Body of pancreas (tissue), 4 donors: ENCODE data around the gene POGZ. TPM values are rescaled to one million over a fixed set of nuclear protein-coding genes. Genes with fewer than 3 reads are reported as not detected.

ENCODE experiments used
- ATAC-seq: fragments of 150-250 bp; one replicate; pipeline ENCODE4 v1.9.1; 2016
- DNase-seq, 4 donors: peaks; one replicate each; pipeline ENCODE4 v3.0.0-alpha.2; 2019
- H3K27ac ChIP-seq, 4 donors: fragments of 200-600 bp; sonication (generic); 1 replicate in 3 of 4; 2 replicates in 1 of 4; pipeline versions ENCODE4 v1.5.1 to v1.6.1; 2016 to 2019; ENCODE audit warnings: mild to moderate bottlenecking in 1 of 4, mixed read lengths in 1 of 4, moderate library complexity in 1 of 4
- H3K27me3 ChIP-seq, 2 donors: fragments of 200-600 bp; sonication (generic); one replicate each; pipeline ENCODE4 v1.6.0; 2016; ENCODE audit warnings: mild to moderate bottlenecking in 1 of 2
- H3K36me3 ChIP-seq, 2 donors: fragments of 200-600 bp; sonication (generic); replicated peaks in 1 of 2; 2 replicates each; pipeline ENCODE4 v1.5.1; 2016; ENCODE audit warnings: low read depth in 2 of 2; ENCODE audit not compliant: insufficient read depth in 1 of 2
- H3K4me1 ChIP-seq: fragments of 200-600 bp; sonication (generic); one replicate; pipeline ENCODE4 v1.6.0; 2016
- H3K4me3 ChIP-seq, 2 donors: fragments of 200-600 bp; sonication (generic); 1 replicate in 1 of 2; 2 replicates in 1 of 2; pipeline ENCODE4 v1.5.1; 2016 to 2019
- H3K9me3 ChIP-seq, 3 donors: fragments of 200-600 bp; sonication (generic); 1 replicate in 2 of 3; 2 replicates in 1 of 3; pipeline ENCODE4 v1.5.1; 2016
- CTCF ChIP-seq, 7 experiments: fragments of 450-650 bp in 4 of 7; fragments of 200-600 bp in 3 of 7; sonication (generic) in 3 of 7; IDR thresholded peaks; one replicate each; pipeline ENCODE4 v1.5.1; 2016 to 2019; ENCODE audit warnings: antibody characterized with exemption in 7 of 7
- POLR2A ChIP-seq, 3 donors: fragments of 450-650 bp; IDR thresholded peaks; one replicate each; pipeline ENCODE4 v1.6.1; 2016; ENCODE audit warnings: antibody characterized with exemption in 3 of 3, mild to moderate bottlenecking in 2 of 3
- WGBS, 2 donors: methylation state at CpG; one replicate each; pipeline ENCODE4 v1.1.5; 2017; 5-methylcytosine and 5-hydroxymethylcytosine counted together
- intact Hi-C: fragments of 100-400 bp; cut with DNase I; formaldehyde crosslinking; loops from one replicate; pipeline ENCODE4 v1.15.1; 2023
- total RNA-seq, 2 donors: library from RNA; depleted of rRNA; stranded (reverse); fragments of >200 nt; gene quantifications; one replicate each; pipeline ENCODE4 v1.1.0, GENCODE V29; 2016

POGZ gene
- total RNA-seq, 2 donors from 2014 or later: 29.8 to 76.8 TPM

GRCh38 chr1:151499365-151499764 is 40.1 kb upstream of the POGZ start:
- H3K4me1 ChIP-seq: peaks cover 23% of the 10 kb centered on the region

GRCh38 chr1:151495316-151495715 is 36.0 kb upstream of the POGZ start:
- Histone ChIP-seq H3K4me1 (no peaks in the 10 kb centered on the region), H3K27me3 (no peaks in the 10 kb centered on the region), H3K9me3 (no peaks in the 10 kb centered on the region), H3K4me3 (no peak overlapping the region), H3K36me3 (no peaks in the 10 kb centered on the region), H3K27ac (peak overlapping the region in 3 of 4 donors; percentile 56 to 78 (median 66))
- ATAC-seq (no peak), DNase-seq (no peak)
- intact Hi-C loops: no loop called here
- no peak for TF ChIP-seq POLR2A (IDR thresholded peaks at IDR 0.05)
- TF ChIP-seq CTCF (IDR thresholded peaks at IDR 0.05): no peak
- WGBS, 2 donors: 25 to 68% methylated on average over 1 of the region's 1 CpG

More at GRCh38 chr1:151499365-151499764, 40.1 kb upstream of the POGZ start:
- H3K27me3 ChIP-seq: no peaks in the 10 kb centered on the region
- TF ChIP-seq CTCF (IDR thresholded peaks at IDR 0.05): no peak
- intact Hi-C loops: no loop called here
- DNase-seq (no peak), ATAC-seq (no peak)
- no peaks in the 10 kb centered on the region for H3K36me3 ChIP-seq
- no peaks in the 10 kb centered on the region for H3K9me3 ChIP-seq
- 92% methylated on average over 5 of the region's 5 CpGs for WGBS, 2 donors
- H3K4me3 ChIP-seq: no peak overlapping the region
- no peak overlapping the region for H3K27ac ChIP-seq

GRCh38 chr1:151494741-151495281 is 35.5 kb upstream of the POGZ start:
- Histone ChIP-seq H3K9me3 (no peaks in the 10 kb centered on the region), H3K4me3 (no peak overlapping the region), H3K36me3 (no peaks in the 10 kb centered on the region), H3K4me1 (no peaks in the 10 kb centered on the region), H3K27me3 (no peaks in the 10 kb centered on the region), H3K27ac (peak overlapping the region in 3 of 4 donors; percentile 56 to 78 (median 66))
- WGBS, 2 donors: 0% methylated on average over 1 of the region's 1 CpG
- DNase-seq: peak in 1 of 4 donors; percentile 31
- peak; percentile 83 for ATAC-seq
- TF ChIP-seq POLR2A (IDR thresholded peaks at IDR 0.05): no peak
- no peak for TF ChIP-seq CTCF (IDR thresholded peaks at IDR 0.05)
- intact Hi-C loops: no loop called here

GRCh38 chr1:151493042-151493441 is 33.7 kb upstream of the POGZ start:
- TF ChIP-seq POLR2A (IDR thresholded peaks at IDR 0.05) (no peak), CTCF (IDR thresholded peaks at IDR 0.05) (no peak)
- no peak overlapping the region for H3K4me3 ChIP-seq
- H3K27ac ChIP-seq: no peak overlapping the region
- ATAC-seq: no peak
- no peaks in the 10 kb centered on the region for H3K36me3 ChIP-seq
- H3K9me3 ChIP-seq: no peaks in the 10 kb centered on the region
- H3K4me1 ChIP-seq: no peaks in the 10 kb centered on the region
- intact Hi-C loops: no loop called here
- no peak for DNase-seq
- 81 to 89% methylated on average over 3 of the region's 3 CpGs for whole genome bisulfite sequencing, 2 donors
- no peaks in the 10 kb centered on the region for H3K27me3 ChIP-seq

- Histone ChIP-seq H3K9me3 (no peaks in the 10 kb centered on the region), H3K4me1 (no peaks in the 10 kb centered on the region), H3K36me3 (no peaks in the 10 kb centered on the region), H3K4me3 (no peak overlapping the region), H3K27me3 (no peaks in the 10 kb centered on the region), H3K27ac (no peak overlapping the region)
- TF ChIP-seq CTCF (IDR thresholded peaks at IDR 0.05) (no peak), POLR2A (IDR thresholded peaks at IDR 0.05) (no peak)
- no peak for DNase-seq
- intact Hi-C loops: no loop called here
- 50 to 56% methylated on average over 1 of the region's 1 CpG for WGBS, 2 donors
- no peak for ATAC-seq
Observed at GRCh38 chr1:151492120-151492519, 32.8 kb upstream of the POGZ start.
